ENCODE measurements around the gene TCP1. TPM values are rescaled to one million over a fixed set of nuclear protein-coding genes. Genes with fewer than 3 reads are reported as not detected.

Gene TCP1
- total and polyA plus RNA-seq, 2 of the 8 experiments (the other 6 are each of a cell fraction or from before 2014, with no cell fraction given) = 117 to 348 TPM

GRCh38 chr6:159730332-159730676 lies 59.1 kb downstream of the TCP1 start:
- CTCF ChIA-PET (ENCODE audit: partially characterized antibody) = interaction anchor here (0.9 to 2.1 kb wide), 4 partner anchors 10 to 33 kb away, joined by 3 to 8 read pairs (median 4); no protein-coding TSS in a partner anchor
- Histone ChIP-seq H2BK12ac (ENCODE audit: low read depth, low read length) (no peak overlapping the region), H3K4me2 (ENCODE audit: insufficient read depth in 1 of 2, low read depth in 2 of 2, low read length in 2 of 2) (peak overlapping the region; percentile 67 to 77; a peak in 3 of 4 replicates), H2AK5ac (ENCODE audit: low read depth, low read length) (no peak overlapping the region), H4K20me1 (replicated peaks in 1 of 2; ENCODE audit: control insufficient read depth in 1 of 2, insufficient read depth in 2 of 2, low read length in 2 of 2) (peaks cover 20 to 28% of the 10 kb centered on the region in 2 experiments), H3K14ac (ENCODE audit: insufficient read length) (no peak overlapping the region), H4K8ac (ENCODE audit: extremely low read depth, insufficient read depth, low read length) (no peak overlapping the region), H3K27ac (ENCODE audit: low read depth, low read length) (no peak overlapping the region), H3K4me1 (replicated peaks in 1 of 4; ENCODE audit: control insufficient read depth in 3 of 4, insufficient read depth in 4 of 4, low read length in 3 of 4) (peaks cover 0 to 6% (median 3%) of the 10 kb centered on the region in 4 experiments; a peak in 3 of 7 replicates), H2BK15ac (ENCODE audit: low read length) (no peak overlapping the region), H3K27me3 (replicated peaks in 1 of 4; ENCODE audit: control insufficient read depth in 3 of 4, extremely low read depth in 1 of 4, insufficient read depth in 3 of 4, low read length in 3 of 4) (no peaks in the 10 kb centered on the region), H3K23me2 (ENCODE audit: low read depth, low read length) (no peaks in the 10 kb centered on the region), H2AFZ (ENCODE audit: low read length) (no peak overlapping the region), H3K4ac (replicated peaks; ENCODE audit: insufficient read length, low read depth, low read length) (no peak overlapping the region), H3K9me3 (ENCODE audit: insufficient read depth in 2 of 2, low read depth in 1 of 2, low read length in 1 of 2) (no peaks in the 10 kb centered on the region), H3K4me3 (ENCODE audit: extremely low read depth in 1 of 4, insufficient read depth in 2 of 4, low read depth in 3 of 4, low read length in 4 of 4) (peak overlapping the region in 1 of 4 experiments; percentile 98; a peak in 2 of 8 replicates), H3K23ac (ENCODE audit: insufficient read length) (no peak overlapping the region), H3K79me1 (ENCODE audit: low read depth, low read length) (no peaks in the 10 kb centered on the region), H2BK120ac (replicated peaks; ENCODE audit: low read depth, low read length) (no peak overlapping the region), H3K18ac (ENCODE audit: extremely low read depth, low read length) (no peak overlapping the region), H3K56ac (replicated peaks; ENCODE audit: insufficient read length, low read depth, low read length) (no peak overlapping the region), H3K9ac (replicated peaks in 1 of 4; ENCODE audit: extremely low read depth in 1 of 4, low read depth in 3 of 4, low read length in 3 of 4) (no peak overlapping the region; a peak in 1 of 7 replicates), H3K79me2 (ENCODE audit: control insufficient read depth in 1 of 2, insufficient read depth in 2 of 2, low read length in 2 of 2) (peaks cover 65 to 91% of the 10 kb centered on the region in 2 experiments), H2BK20ac (ENCODE audit: low read length) (no peak overlapping the region), H2BK5ac (ENCODE audit: low read depth, low read length) (no peak overlapping the region), H4K5ac (ENCODE audit: insufficient read length, low read depth, low read length) (no peak overlapping the region), H3K36me3 (ENCODE audit: control insufficient read depth in 2 of 4, insufficient read depth in 4 of 4, low read length in 3 of 4) (peaks cover 0 to 14% (median 0%) of the 10 kb centered on the region in 4 experiments; a peak in 2 of 8 replicates), H4K91ac (replicated peaks; ENCODE audit: insufficient read length, low read length) (no peak overlapping the region)
- WGBS, 2 experiments (ENCODE audit: extremely low coverage in 1 of 2, insufficient coverage in 1 of 2, insufficient read length in 1 of 2, insufficient replicate concordance in 2 of 2, low coverage in 1 of 2, low lambda C conversion rate in 2 of 2, missing lambda C conversion rate in 1 of 2) = 89% methylated on average over 6 of the region's 6 CpGs; no CpG with 5 or more reads in 1 of the 2 experiments
- DNase-seq (ENCODE audit: low read depth in 1 of 2, low spot score in 2 of 2) = no peak
- POLR2A ChIA-PET (ENCODE audit: partially characterized antibody) = interaction anchor here (1.8 to 6.7 kb wide), 6 partner anchors 7 to 59 kb away, joined by 4 to 86 read pairs (median 30); partner anchors contain the start of genes ACAT2, MRPL18, SOD2 and TCP1
- FAIRE-seq = no peak
- no peak for TF ChIP-seq ATF3 (IDR thresholded peaks at IDR 0.05; ENCODE audit: insufficient read depth, low read depth, low read length)
- no peak for TF ChIP-seq TEAD4 (IDR thresholded peaks at IDR 0.05; ENCODE audit: low read depth, low read length)
- TF ChIP-seq BACH1 (IDR thresholded peaks at IDR 0.05; ENCODE audit: low read length) = no peak
- no peak for TF ChIP-seq SP4 (IDR thresholded peaks at IDR 0.05; ENCODE audit: low read length)
- no peak for TF ChIP-seq JUND (IDR thresholded peaks at IDR 0.05; ENCODE audit: low read length)
- no peak for TF ChIP-seq POLR2AphosphoS5 (IDR thresholded peaks at IDR 0.05; ENCODE audit: low read depth, low read length)
- TF ChIP-seq CTBP2 (IDR thresholded peaks at IDR 0.05; ENCODE audit: borderline replicate concordance, insufficient read depth, insufficient read length, low read length) = no peak
- TF ChIP-seq CHD1 (IDR thresholded peaks at IDR 0.05; ENCODE audit: low read depth, low read length) = no peak
